GM19035 (cell line): Measurements from ENCODE around the gene SZT2.

ENCODE experiments used
- ATAC-seq: cut with Tn5 transposase; IDR thresholded peaks from one replicate; pipeline ENCODE4 v1.9.1; 2021; ENCODE audit not compliant: unreplicated experiment

The SZT2 gene

DNA sequence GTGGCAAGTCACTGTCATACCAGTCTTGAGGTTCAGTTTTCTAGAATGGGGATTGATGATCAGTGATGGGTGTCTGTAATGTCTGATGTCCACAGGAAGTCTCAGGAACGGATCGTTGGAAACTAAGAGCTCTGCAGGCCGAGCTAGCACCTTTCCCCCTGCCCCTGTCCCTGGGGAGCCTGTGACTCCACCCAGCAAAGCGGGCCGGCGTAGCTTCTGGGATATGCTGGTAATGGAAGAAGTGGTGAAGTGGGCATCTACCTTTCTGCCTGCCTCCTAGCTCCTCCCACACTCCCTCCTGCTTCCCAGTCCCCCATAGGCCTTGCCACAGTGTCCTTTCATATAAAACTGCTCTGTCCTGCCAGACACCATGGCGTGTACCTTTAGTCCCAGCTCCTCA is 50.7 kb downstream of the SZT2 start:
- ATAC-seq: no peak

DNA sequence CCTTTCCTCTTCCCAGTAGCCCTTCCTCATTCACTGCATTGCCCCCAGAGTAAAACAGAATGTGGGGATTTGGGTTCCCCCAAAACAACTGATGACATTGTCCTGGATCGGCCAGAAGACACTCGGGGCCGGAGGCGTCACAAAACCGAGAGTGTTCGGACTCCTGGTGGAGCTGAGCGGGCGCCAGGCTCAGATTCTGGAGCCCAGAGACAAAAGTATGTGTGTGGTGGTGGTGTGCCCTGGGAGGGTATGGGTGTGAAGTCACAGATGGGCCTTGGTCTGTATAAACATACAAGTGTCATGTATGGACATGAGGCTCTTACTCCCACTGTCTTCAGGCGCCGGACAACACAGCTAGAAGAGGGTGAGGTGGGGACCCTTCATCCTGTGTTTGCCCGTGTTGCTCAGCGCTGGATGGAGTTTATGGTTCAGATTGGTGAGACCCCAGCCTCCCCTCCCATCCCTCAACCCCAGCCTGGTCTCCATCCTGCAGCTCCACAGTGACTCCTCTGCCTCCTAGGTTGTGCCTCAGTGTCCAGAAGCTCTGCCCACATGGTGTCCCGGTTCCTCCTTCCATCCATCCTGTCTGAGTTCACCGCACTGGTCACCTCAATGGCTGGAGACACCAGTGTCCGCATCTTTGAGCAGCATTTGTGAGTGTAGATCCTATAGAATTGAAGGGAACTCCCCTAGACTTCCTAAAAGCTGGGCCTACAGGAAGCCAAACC is 51.6 kb downstream of the SZT2 start:
- no peak for ATAC-seq

DNA sequence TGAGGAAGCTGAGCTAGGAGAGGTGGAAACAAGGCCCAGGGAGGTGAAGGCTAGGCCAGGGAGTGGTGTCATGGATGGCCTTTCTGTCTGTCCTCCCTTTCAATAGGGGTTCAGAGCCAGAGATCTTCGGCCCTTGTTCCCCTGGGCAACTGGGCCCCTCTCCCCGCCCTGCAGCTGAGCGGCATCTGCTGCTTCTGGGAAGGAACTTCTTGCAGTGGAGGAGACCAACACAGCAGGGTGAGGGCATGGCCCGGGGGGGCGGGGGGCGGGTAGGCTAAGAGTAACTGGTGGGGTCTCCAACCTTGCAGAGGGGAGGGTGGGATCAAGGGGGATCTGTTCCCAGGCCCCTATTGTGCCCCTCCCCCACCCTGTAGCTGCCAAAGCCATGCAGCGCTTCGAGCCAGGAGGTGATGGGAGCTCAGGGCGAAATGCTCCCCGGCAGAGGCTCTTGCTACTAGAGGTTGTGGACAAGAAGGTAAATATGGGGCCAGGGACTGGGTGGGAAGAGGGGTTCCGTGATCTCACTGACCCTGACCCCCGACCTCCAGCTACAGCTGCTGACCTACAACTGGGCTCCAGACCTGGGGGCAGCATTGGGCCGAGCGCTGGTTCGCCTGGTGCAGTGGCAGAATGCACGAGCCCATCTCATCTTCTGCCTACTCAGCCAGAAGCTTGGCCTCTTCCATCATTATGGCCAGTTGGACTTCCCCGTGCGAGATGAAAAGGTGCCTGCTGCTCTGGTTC is 52.4 kb downstream of the SZT2 start:
- ATAC-seq: no peak

DNA sequence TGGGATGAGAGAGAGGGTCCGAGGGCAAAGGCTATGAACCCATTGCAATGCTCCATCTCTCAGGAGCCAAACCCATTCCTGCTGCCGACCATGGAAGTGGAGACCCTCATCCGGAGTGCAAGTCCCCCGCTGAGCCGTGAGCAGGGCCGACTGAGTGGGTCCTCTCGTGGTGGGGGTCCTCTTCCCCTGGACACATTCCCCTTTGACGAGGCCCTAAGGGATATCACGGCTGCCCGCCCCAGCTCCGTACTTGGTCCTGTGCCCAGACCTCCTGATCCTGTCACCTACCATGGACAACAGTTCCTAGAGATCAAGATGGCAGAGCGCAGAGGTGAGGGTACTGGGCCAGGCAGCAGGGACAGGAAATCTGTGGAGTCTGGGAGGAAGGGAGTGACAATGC is 53.1 kb downstream of the SZT2 start:
- ATAC-seq: no peak

DNA sequence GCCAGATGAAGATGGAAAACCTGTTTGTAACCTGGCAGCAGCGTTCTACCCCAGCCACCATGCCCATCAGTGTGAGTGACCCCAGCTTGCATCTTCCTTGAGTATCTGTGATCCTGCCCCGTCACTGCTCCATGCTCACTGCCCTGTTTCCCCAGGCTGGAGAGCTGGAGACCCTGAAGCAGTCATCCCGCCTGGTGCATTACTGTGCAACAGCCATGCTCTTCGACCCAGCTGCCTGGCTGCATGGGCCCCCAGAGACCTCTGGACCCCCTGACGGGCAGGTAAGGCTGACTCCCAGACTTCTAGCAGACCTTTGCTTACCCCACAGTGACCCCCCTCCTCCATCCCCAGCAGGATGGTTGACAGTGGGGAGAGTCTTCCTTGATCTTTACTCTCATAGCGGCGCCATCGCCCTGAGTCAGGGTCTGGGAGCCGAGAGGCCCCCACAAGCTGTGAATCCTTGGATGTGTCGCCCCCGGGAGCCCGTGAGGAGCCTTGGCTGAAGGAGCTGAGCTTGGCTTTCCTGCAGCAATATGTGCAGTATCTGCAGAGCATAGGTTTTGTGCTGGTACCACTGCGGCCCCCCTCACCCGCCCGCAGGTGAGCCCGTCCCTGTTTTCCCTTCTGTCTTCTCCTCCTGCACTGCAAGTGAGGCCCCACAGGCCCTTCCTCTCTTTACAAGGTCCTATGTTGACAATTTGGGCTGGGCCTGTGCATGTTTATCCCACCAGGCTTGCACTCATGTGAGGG is 53.7 kb downstream of the SZT2 start:
- no peak for ATAC-seq

DNA sequence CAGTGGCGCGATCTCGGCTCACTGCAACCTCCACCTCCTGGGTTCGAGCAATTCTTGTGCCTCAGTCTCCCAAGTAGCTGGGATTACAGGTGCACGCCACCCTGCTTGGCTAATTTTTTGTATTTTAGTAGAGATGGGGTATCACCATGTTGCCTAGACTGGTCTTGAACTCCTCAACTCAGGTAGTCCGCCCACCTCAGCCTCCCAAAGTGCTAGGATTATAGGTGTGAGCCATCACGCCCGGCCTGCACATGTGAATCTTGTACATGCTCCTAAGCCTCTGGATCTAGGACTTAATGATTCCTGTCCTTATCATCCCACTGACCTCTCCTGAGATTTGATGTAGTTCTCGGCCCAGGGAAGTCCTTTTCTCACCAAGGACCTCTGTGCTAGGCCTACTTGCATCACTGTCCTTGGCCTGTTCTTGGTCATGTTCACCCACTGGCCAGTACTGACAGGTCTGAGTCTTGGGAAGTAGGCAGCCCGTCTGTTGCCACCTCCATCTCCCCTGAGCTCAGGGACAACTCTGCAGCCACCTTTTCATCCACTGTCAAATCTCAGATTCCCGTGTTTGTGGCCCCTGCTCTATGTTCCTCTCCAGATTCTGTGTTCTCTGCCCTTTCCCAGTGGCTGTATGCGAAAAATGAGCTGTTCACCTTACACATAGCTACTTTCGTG is 54.6 kb downstream of the SZT2 start:
- ATAC-seq: no peak

DNA sequence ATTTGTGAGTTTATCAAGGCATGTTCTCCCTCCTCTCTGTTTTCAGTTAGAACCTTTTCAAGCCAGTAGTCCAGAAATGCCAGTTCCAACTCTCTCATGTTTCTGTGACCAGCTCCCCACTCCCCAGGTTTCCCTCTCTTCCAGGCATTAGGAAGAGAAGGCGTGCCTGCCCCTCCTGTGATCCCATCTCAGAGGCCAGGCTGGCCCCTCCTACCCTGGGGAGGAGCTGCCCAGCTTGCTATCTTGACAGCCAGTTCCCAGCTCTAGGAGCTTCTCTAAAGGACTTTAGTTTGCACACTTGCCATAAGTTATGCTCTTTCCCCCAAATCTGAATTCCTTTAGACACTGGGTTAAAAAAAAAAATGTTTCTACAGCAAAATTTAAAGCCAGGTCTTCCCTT is 55.1 kb downstream of the SZT2 start:
- no peak for ATAC-seq

DNA sequence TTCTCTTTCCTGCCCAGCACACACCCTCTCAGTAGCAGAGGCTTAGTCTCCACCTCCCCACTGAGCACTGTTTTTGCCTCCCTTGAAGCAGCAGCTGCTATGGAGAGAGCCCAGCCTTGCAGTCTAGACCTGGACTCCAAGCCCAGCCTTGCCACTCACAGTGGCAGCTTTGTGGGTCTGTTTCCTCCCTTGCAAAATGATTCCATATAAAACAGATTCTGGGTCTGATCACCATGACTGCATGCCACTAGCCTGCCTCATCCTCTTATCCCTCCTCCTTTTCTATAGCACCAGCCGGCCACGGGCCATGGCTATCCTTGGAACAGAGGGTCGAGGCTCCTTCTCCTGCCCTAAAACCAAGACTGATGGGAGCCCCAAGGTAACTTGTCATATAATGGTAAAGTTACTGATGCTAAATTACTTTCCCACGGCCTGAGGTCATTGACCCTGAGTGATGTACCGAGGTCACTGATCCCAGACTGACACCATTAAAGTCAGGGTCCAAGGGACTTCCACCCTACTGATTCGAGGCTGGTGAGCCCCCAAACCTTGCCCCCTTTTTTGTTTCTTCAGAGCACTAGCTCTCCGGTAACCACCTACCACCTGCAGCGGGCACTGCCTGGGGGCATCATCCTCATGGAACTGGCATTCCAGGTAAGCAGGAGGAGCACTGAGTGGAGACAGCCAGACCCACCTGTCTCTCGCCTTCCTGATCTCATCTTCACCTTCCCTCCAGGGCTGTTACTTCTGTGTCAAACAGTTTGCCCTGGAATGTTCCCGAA is 56.1 kb downstream of the SZT2 start:
- no peak for ATAC-seq

DNA sequence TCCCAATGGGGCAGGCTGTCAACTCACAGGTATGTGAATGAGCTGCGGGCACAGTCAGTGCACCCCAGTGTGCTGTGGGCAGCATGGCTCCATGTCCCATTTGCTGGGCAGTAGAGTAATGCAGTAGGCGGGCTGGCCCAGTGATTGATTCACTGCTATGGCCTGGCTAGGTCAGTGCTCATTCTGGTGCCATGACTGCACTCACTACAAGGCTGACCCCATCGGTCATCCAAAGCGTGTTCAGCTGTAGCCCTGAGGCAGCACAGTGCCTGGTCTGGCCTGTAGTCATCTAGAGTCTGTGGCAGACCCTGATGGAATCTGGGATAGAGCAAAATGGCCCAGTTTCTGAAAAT is 56.7 kb downstream of the SZT2 start:
- ATAC-seq: no peak

DNA sequence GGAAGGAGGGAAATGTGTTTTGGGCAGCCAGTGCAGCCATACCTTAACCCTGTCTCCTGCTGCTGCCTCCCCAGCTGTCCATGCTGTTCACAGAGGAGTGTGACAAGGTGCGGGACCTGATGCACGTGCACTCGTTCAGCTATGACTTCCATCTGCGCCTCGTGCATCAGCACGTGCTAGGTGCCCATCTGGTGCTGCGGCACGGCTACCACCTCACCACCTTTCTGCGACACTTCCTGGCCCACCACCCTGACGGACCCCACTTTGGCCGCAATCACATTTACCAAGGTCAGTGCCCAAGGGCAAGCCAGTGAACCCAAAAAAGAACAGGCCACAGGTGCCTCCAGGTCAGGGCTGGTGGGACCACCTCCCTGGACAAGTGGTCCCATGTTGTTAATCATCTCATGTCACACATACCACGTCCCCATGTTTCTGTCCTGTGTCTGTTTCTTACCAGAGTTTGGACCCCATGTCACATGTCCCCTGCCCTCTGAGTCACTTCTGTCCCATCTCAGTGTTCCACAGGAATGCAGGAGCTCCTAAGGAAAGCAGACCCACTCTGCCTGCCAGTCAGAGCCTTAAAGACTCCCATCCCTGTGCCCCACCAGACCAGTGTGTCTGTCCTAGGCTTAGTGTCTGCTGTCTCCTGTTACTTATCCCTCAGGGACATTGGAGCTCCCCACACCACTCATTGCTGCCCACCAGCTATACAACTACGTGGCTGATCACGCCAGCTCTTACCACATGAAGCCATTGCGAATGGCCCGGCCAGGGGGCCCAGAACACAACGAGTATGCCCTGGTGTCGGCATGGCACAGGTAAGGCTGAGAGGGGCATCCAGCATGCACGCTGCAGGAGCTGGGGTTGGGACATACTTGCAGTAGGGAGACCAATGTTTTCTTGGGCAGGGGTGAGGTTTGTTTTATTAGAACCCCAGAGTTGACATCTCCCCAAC is 57.5 kb downstream of the SZT2 start:
- no peak for ATAC-seq

DNA sequence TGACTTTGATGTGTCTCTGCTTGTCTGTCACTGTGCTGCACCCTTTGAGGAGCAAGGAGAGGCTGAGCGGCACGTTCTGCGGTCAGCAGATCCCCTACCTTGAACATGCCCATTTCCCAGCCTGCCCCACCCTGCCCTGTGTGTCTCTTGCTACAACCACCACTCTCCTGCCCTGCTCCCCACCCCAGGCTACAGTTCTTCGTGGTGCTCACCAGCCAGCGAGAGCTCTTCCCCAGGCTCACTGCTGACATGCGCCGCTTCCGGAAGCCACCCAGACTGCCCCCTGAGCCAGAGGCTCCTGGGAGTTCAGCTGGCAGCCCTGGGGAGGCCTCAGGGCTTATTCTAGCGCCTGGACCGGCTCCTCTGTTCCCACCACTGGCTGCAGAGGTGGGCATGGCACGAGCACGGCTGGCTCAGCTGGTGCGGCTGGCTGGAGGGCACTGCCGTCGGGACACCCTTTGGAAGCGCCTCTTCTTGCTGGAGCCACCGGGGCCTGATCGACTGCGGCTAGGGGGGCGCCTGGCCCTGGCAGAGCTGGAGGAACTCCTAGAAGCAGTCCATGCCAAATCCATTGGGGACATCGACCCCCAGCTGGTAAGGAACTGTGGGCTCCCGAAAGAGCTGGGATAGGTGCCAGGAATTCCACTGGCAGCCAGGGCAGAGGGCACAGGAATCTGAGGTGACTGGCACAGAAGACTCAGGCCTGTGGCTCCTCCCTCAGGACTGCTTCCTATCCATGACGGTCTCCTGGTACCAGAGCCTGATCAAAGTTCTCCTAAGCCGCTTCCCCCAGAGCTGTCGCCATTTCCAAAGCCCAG is 58.4 kb downstream of the SZT2 start:
- ATAC-seq: no peak

DNA sequence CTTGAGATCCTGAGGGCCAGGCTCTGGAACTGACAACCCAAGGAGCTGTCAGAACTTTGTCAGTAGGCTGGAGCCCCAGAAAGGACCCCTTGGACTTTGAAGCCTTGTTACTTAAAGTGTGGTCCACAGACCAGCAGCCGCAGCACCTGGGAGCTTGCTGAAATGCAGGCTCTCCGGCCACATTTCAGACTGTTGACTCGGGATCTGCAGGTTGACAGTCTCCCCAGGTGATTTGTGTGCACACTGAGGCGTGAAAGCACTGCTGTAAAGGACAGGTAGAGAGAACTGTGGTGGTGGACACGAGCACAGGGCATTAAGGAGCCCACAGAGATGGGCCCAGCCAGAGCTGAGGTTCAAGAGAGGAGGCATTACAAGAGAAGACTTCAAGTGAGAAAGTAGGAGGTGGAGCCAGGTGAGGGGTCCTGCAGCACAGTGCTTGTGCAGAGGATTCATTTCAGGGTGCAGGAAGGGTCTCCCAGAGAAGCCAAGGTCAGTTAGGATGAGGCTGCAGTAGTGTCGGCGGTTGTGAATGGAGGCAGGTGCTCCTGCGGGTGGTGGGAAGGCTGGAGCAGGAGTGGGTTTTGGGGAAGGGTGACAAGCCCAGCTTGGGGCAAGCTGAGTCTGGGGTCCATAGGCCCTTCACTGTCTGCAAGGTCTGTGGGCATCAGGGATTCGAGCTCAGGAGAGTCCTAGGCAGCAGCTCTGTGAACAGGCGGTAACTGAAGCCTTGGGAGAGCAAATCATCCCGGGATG is 59.4 kb downstream of the SZT2 start:
- no peak for ATAC-seq

DNA sequence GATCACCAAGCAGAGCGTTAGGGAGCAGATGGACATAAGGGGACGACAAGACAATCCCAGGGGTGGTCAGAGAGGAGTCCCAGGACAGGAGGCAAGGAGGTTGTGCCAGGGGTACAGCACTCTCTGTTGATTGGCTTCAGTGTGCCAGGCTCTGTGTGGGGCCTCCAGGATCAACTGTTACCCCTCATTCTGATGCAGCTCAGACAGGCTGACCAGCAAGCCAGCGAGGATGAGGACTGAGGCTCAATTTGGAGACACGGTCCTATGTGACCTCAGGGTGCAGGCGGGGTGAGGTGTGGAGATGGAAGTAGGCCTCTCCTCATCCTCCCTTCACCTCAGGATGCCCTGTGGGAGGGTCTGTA is 60.0 kb downstream of the SZT2 start:
- no peak for ATAC-seq

DNA sequence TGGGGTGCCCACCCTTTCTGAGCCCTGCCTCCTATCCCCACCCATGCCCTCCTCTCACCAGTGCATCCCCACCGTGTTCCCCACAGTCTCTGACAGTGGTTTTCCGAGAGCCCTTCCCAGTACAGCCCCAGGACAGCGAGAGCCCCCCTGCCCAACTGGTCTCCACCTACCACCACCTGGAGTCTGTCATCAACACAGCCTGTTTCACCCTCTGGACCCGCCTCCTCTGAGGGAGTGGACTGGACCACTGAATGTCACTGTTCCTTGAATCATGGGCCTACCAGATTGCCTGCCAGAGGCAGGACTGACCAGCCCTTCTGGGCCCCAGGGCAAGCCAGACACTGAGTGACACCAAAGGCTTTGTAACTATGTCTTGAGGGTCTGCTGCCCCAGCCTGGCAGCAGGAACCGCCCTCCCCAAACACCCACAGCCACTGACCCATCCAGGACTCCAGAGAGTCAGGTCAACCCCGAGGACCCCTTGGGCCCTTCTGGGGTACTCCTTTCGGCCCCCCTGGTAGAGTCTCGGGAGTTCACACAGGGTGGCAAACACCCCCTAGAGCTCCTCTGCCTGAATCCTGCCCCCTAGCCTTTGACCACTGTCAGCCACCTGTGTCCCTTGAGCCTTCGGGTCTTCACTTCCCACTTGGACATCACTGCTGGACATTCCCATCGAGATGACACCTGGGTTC is 60.7 kb downstream of the SZT2 start:
- ATAC-seq: no peak

DNA sequence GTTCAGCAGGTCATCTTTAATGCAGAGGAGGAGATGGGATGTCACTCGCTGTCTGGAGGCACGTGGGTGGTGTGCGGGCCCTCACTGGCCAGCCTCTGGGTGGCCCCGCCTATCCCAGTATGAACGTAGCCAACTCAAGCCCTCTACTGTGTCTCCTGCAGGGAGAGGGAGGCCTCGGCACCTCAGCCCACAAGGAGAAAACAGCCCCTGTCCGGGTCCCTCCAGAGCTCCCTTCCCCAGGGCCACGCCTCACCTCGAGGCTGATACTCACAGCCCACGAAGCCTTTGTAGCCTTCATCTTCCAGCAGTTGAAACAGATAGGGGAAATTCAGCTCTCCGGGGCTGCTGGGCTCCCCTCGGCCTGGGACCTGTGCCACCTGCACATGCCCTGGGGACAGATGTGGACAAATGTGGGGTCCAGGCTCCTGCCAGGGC is 61.5 kb downstream of the SZT2 start:
- ATAC-seq: no peak

DNA sequence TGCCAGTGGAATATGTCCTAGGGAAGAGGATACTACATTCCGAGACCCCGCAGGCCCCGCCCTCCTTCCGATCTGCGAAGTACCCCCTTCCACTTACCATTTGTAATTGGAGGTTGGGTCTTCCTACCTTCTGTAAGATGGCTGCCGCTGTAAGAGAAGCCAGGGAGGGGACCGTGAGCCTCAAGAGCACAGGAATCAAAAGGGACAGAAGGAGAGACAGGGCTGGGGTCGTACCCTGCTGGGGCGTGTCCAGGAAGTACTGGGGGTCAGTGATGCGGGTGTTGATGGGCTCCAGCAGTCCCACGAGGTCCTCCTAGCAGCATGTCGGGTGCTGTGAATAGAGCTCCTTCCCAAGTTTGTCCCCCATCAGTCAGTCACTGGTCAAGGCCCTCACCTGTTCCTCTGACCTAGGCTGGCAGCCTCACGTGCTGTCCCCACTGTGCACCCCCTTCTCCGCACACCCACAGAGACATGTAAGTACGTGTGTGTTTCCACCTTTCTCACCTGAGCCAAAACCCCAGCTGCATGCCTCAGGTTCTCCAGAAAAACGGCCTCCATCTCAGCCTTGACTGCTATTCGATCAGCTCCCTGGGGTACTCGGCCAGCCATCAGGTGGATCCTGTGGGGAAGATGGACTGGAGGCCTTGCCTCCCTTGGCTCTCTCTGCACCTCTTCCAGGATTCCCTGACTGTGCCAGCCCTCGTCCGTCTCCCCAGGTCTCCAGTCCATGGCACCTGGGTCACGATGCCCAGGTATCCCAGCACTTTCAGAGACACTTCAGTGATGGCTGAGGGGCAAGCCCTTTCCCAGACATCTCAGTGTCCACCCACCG is 62.2 kb downstream of the SZT2 start:
- no peak for ATAC-seq
